Activated naive CD8-positive, alpha-beta T cell treated with anti-CD3 and anti-CD28 coated beads, Interleukin-2, amount 50 U/mL, for 24 hours (primary cell): Measurements from ENCODE around the gene PLEKHA4.
"Not testable (repeated sequence)": the region's sequence is repeated elsewhere in the genome, so short reads cannot be mapped to it uniquely, and the experiment has no call there.

Experiments used
- ATAC-seq: fragments of 150-1000 bp; cut with Tn5 transposase; one replicate; pipeline ENCODE4 v1.10.0; 2021
- DNase-seq: peaks from one replicate; pipeline ENCODE4 v3.0.0; 2021
- H3K27ac Mint-ChIP-seq: one replicate; pipeline ENCODE4 v1.8.0; 2021; ENCODE audit warnings: mild to moderate bottlenecking, mixed read lengths
- H3K27me3 Mint-ChIP-seq: one replicate; pipeline ENCODE4 v1.8.0; 2021; ENCODE audit warnings: mixed read lengths
- H3K36me3 Mint-ChIP-seq: one replicate; pipeline ENCODE4 v1.8.0; 2021; ENCODE audit warnings: low read depth, mixed read lengths
- H3K4me1 Mint-ChIP-seq: one replicate; pipeline ENCODE4 v1.8.0; 2021; ENCODE audit warnings: mixed read lengths
- H3K4me3 Mint-ChIP-seq: one replicate; pipeline ENCODE4 v1.8.0; 2021; ENCODE audit warnings: mild to moderate bottlenecking, moderate library complexity, mixed read lengths
- H3K9me3 Mint-ChIP-seq: one replicate; pipeline ENCODE4 v1.8.0; 2021; ENCODE audit warnings: mixed read lengths

The PLEKHA4 gene

GRCh38 chr19:48877855-48878195 is 9.4 kb upstream of the PLEKHA4 start:
- no peak overlapping the region for H3K4me3 Mint-ChIP-seq
- H3K27ac Mint-ChIP-seq = peak overlapping the region; percentile 3
- H3K27me3 Mint-ChIP-seq = no peaks in the 10 kb centered on the region
- no peak for ATAC-seq
- H3K4me1 Mint-ChIP-seq = peaks cover 58% of the 10 kb centered on the region
- no peaks in the 10 kb centered on the region for H3K9me3 Mint-ChIP-seq
- DNase-seq = no peak
- peaks cover 44% of the 10 kb centered on the region for H3K36me3 Mint-ChIP-seq

GRCh38 chr19:48876043-48876981 is 7.9 kb upstream of the PLEKHA4 start:
- not testable (repeated sequence) for ATAC-seq, H3K9me3 Mint-ChIP-seq, H3K27me3 Mint-ChIP-seq
- Mint-ChIP-seq H3K27ac (peak overlapping the region; percentile 99), H3K4me1 (peaks cover 62% of the 10 kb centered on the region), H3K36me3 (peaks cover 52% of the 10 kb centered on the region), H3K4me3 (peak overlapping the region; percentile 97)
- peak; percentile 56 for DNase-seq

GRCh38 chr19:48874303-48875135 is 6.1 kb upstream of the PLEKHA4 start:
- Mint-ChIP-seq H3K9me3 (no peaks in the 10 kb centered on the region), H3K27me3 (peaks cover 2% of the 10 kb centered on the region), H3K27ac (peak overlapping the region; percentile 99), H3K4me3 (peak overlapping the region; percentile 97), H3K36me3 (peaks cover 52% of the 10 kb centered on the region), H3K4me1 (peaks cover 62% of the 10 kb centered on the region)
- DNase-seq (no peak), ATAC-seq (no peak)

GRCh38 chr19:48873476-48874302 is 5.3 kb upstream of the PLEKHA4 start:
- H3K27me3 Mint-ChIP-seq = peaks cover 2% of the 10 kb centered on the region
- H3K36me3 Mint-ChIP-seq = peaks cover 52% of the 10 kb centered on the region
- H3K9me3 Mint-ChIP-seq = no peaks in the 10 kb centered on the region
- ATAC-seq = no peak
- no peak for DNase-seq
- H3K4me1 Mint-ChIP-seq = peaks cover 60% of the 10 kb centered on the region
- peak overlapping the region; percentile 99 for H3K27ac Mint-ChIP-seq
- peak overlapping the region; percentile 97 for H3K4me3 Mint-ChIP-seq

- H3K27me3 Mint-ChIP-seq = peaks cover 6% of the 10 kb centered on the region
- H3K36me3 Mint-ChIP-seq = peaks cover 50% of the 10 kb centered on the region
- H3K4me1 Mint-ChIP-seq = peaks cover 57% of the 10 kb centered on the region
Observed at GRCh38 chr19:48872884-48873475, 4.6 kb upstream of the PLEKHA4 start.

GRCh38 chr19:48872182-48872883 is 3.9 kb upstream of the PLEKHA4 start, which contains the start of gene PPP1R15A:
PPP1R15A (plus strand) TSS chr19:48872421; CDS start chr19:48873234, 813 bp downstream.
- DNase-seq (peak; percentile 99), ATAC-seq (peak; percentile 29)
- peak within 1 kb of the TSS; percentile 99 for H3K27ac Mint-ChIP-seq
- peaks cover 44% of the 10 kb centered on the region for H3K36me3 Mint-ChIP-seq
- H3K4me3 Mint-ChIP-seq = peak within 1 kb of the TSS; percentile 97
- no peaks in the 10 kb centered on the region for H3K9me3 Mint-ChIP-seq
- H3K27me3 Mint-ChIP-seq = peaks cover 7% of the 10 kb centered on the region
- peaks cover 51% of the 10 kb centered on the region for H3K4me1 Mint-ChIP-seq

More at GRCh38 chr19:48872884-48873475, 4.6 kb upstream of the PLEKHA4 start:
- ATAC-seq (peak; percentile 51), DNase-seq (peak; percentile 76)
- H3K9me3 Mint-ChIP-seq = no peaks in the 10 kb centered on the region
- peak overlapping the region; percentile 97 for H3K4me3 Mint-ChIP-seq
- peak overlapping the region; percentile 99 for H3K27ac Mint-ChIP-seq

GRCh38 chr19:48871471-48872181 is 3.2 kb upstream of the PLEKHA4 start:
- peak overlapping the region; percentile 97 for H3K4me3 Mint-ChIP-seq
- H3K27ac Mint-ChIP-seq = peak overlapping the region; percentile 99
- H3K9me3 Mint-ChIP-seq, ATAC-seq, DNase-seq, H3K27me3 Mint-ChIP-seq: not testable (repeated sequence)
- peaks cover 43% of the 10 kb centered on the region for H3K36me3 Mint-ChIP-seq
- H3K4me1 Mint-ChIP-seq = peaks cover 46% of the 10 kb centered on the region

GRCh38 chr19:48870048-48870447 is 1.6 kb upstream of the PLEKHA4 start:
- ATAC-seq (no peak), DNase-seq (no peak)
- Mint-ChIP-seq H3K36me3 (peaks cover 30% of the 10 kb centered on the region), H3K4me1 (peaks cover 31% of the 10 kb centered on the region), H3K27me3 (peaks cover 7% of the 10 kb centered on the region), H3K27ac (no peak overlapping the region), H3K9me3 (no peaks in the 10 kb centered on the region), H3K4me3 (no peak overlapping the region)

GRCh38 chr19:48867746-48868113 is 687 bp downstream of the PLEKHA4 start:
- Mint-ChIP-seq H3K9me3 (no peaks in the 10 kb centered on the region), H3K36me3 (peaks cover 6% of the 10 kb centered on the region), H3K4me3 (no peak overlapping the region), H3K27ac (no peak overlapping the region), H3K4me1 (peaks cover 10% of the 10 kb centered on the region), H3K27me3 (peaks cover 7% of the 10 kb centered on the region)
- DNase-seq (no peak), ATAC-seq (no peak)

- H3K27ac Mint-ChIP-seq = no peak overlapping the region
- DNase-seq (no peak), ATAC-seq (no peak)
- H3K27me3 Mint-ChIP-seq = peaks cover 7% of the 10 kb centered on the region
- no peaks in the 10 kb centered on the region for H3K9me3 Mint-ChIP-seq
- H3K4me1 Mint-ChIP-seq = peaks cover 7% of the 10 kb centered on the region
- no peak overlapping the region for H3K4me3 Mint-ChIP-seq
- peaks cover 2% of the 10 kb centered on the region for H3K36me3 Mint-ChIP-seq
Observed at GRCh38 chr19:48867123-48867745, 1.2 kb downstream of the PLEKHA4 start.

GRCh38 chr19:48866692-48867091 is 1.7 kb downstream of the PLEKHA4 start:
- H3K36me3 Mint-ChIP-seq = no peaks in the 10 kb centered on the region
- H3K4me1 Mint-ChIP-seq = peaks cover 4% of the 10 kb centered on the region
- no peaks in the 10 kb centered on the region for H3K9me3 Mint-ChIP-seq
- H3K27ac Mint-ChIP-seq = no peak overlapping the region
- H3K4me3 Mint-ChIP-seq = no peak overlapping the region
- ATAC-seq (no peak), DNase-seq (no peak)
- H3K27me3 Mint-ChIP-seq = peaks cover 5% of the 10 kb centered on the region

- H3K4me1 Mint-ChIP-seq = peaks cover 3% of the 10 kb centered on the region
- no peak for DNase-seq
- no peaks in the 10 kb centered on the region for H3K36me3 Mint-ChIP-seq
- no peaks in the 10 kb centered on the region for H3K9me3 Mint-ChIP-seq
- H3K27me3 Mint-ChIP-seq = no peaks in the 10 kb centered on the region
- no peak for ATAC-seq
- no peak overlapping the region for H3K4me3 Mint-ChIP-seq
- H3K27ac Mint-ChIP-seq = no peak overlapping the region
Observed at GRCh38 chr19:48862827-48863226, 5.6 kb downstream of the PLEKHA4 start.
